DMS79 (cell line): ENCODE measurements around the gene DNAH11.

Experiments
- DNase-seq: peaks from one replicate; lab custom pipeline; 2025; lab: John Stamatoyannopoulos, UW

The DNAH11 gene

GRCh38 chr7:21938463-21938862 lies 395.6 kb downstream of the DNAH11 start:
- no peak for DNase-seq

- peak; percentile 57 for DNase-seq
Observed at GRCh38 chr7:21939136-21939857, 396.5 kb downstream of the DNAH11 start.

GRCh38 chr7:21939858-21940372 lies 397.1 kb downstream of the DNAH11 start:
- no peak for DNase-seq

- no peak for DNase-seq
Observed at GRCh38 chr7:21941611-21942141, 398.8 kb downstream of the DNAH11 start.

GRCh38 chr7:21942955-21943354 lies 400.1 kb downstream of the DNAH11 start:
- DNase-seq, result no peak

- no peak for DNase-seq
Observed at GRCh38 chr7:21943436-21943835, 400.6 kb downstream of the DNAH11 start.

- peak; percentile 32 for DNase-seq
Observed at GRCh38 chr7:21944616-21945453, 402.0 kb downstream of the DNAH11 start.

- DNase-seq, result peak; percentile 20
Observed at GRCh38 chr7:21945454-21946221, 402.8 kb downstream of the DNAH11 start, which contains the start of gene CDCA7L. CDCA7L (minus strand) TSS chr7:21945899; CDS start chr7:21945804, 95 bp downstream.

GRCh38 chr7:21946222-21946709 lies 403.4 kb downstream of the DNAH11 start:
- no peak for DNase-seq

GRCh38 chr7:21947056-21947455 lies 404.2 kb downstream of the DNAH11 start:
- no peak for DNase-seq

GRCh38 chr7:21947946-21948345 lies 405.1 kb downstream of the DNAH11 start:
- no peak for DNase-seq

GRCh38 chr7:21948364-21948763 lies 405.5 kb downstream of the DNAH11 start:
- no peak for DNase-seq

- DNase-seq, result no peak
Observed at GRCh38 chr7:21948887-21949540, 406.2 kb downstream of the DNAH11 start.
